ENCODE results near the gene CDH4.

- TF ChIP-seq CTCF (IDR thresholded peaks at IDR 0.05) (no peak), ZFX (IDR thresholded peaks at IDR 0.05; ENCODE audit: borderline replicate concordance) (no peak)
Measured at GRCh38 chr20:61638802-61639585, 386.9 kb downstream of the CDH4 start.
